Right lobe of liver (tissue), 6 donors: ENCODE data around the gene SLX4. TPM values are rescaled to one million over a fixed set of nuclear protein-coding genes. Genes with fewer than 3 reads are reported as not detected.
A peak's percentile ranks its signal among the peaks of the same experiment; 100 is the strongest.

Source experiments
- ATAC-seq, 4 donors: fragments of 200-7000 bp; cut with Tn5 transposase; one replicate each; pipeline ENCODE4 v1.9.1; 2020; ENCODE audit warnings: mild to moderate bottlenecking in 4 of 4, moderate library complexity in 4 of 4
- DNase-seq, 3 donors: peaks; one replicate each; pipeline ENCODE4 v3.0.0-alpha.2; 2020
- H3K27ac ChIP-seq, 3 donors: fragments of 200-600 bp; one replicate each; pipeline ENCODE4 v1.8.0; 2022
- H3K27me3 ChIP-seq, 2 donors: fragments of 200-600 bp; one replicate each; pipeline ENCODE4 v1.8.0; 2022
- H3K36me3 ChIP-seq, 4 donors: fragments of 200-600 bp; sonication (generic) in 1 of 4; one replicate each; pipeline versions ENCODE4 v1.5.1 to v1.8.0; 2017 to 2022; ENCODE audit warnings: control low read depth in 1 of 4
- H3K4me1 ChIP-seq, 4 donors: fragments of 200-600 bp; sonication (generic) in 1 of 4; one replicate each; pipeline versions ENCODE4 v1.5.1 to v1.8.0; 2017 to 2022; ENCODE audit warnings: control low read depth in 1 of 4
- H3K4me3 ChIP-seq, 3 donors: fragments of 200-600 bp; one replicate each; pipeline ENCODE4 v1.8.0; 2022
- H3K9me3 ChIP-seq, 4 donors: fragments of 200-600 bp; sonication (generic) in 1 of 4; one replicate each; pipeline versions ENCODE4 v1.5.1 to v1.8.0; 2017 to 2022; ENCODE audit warnings: control low read depth in 1 of 4
- CTCF ChIP-seq, 4 donors: fragments of 200-600 bp in 3 of 4; fragments of 450-650 bp in 1 of 4; IDR thresholded peaks; one replicate each; pipeline versions ENCODE4 v1.5.1 to v1.8.0; 2016 to 2022; ENCODE audit warnings: antibody characterized with exemption in 4 of 4, mild to moderate bottlenecking in 2 of 4
- POLR2A ChIP-seq: fragments of 450-650 bp; IDR thresholded peaks from one replicate; pipeline ENCODE4 v1.6.1; 2017; ENCODE audit warnings: antibody characterized with exemption, mild to moderate bottlenecking
- WGBS: methylation state at CpG from one replicate; pipeline ENCODE4 v1.1.6; 2018; ENCODE audit warnings: low coverage, low lambda C conversion rate; ENCODE audit not compliant: insufficient coverage; ENCODE audit errors: missing lambda C conversion rate; 5-methylcytosine and 5-hydroxymethylcytosine counted together
- intact Hi-C, 2 donors: fragments of 100-400 bp; cut with DNase I; formaldehyde crosslinking; loops; one replicate each; pipeline versions ENCODE4 v1.11.2 to v1.14.1; 2022
- total RNA-seq, 6 experiments: library from RNA; depleted of rRNA in 2 of 6; stranded (reverse); fragments of >200 nt in 2 of 6; fragmentation: NEBNext Ultra II Directional in 3 of 6; extraction: Animal tissue kit (Norgen Biotek cat#: 25700) in 3 of 6; gene quantifications; one replicate each; pipeline versions ENCODE4 v1.1.0 to v1.2.4, GENCODE V29; 2016 to 2023
- donor health status: DM: no; HTN: yes; CAD: no.
- donor health status: DM: no; HTN: no; CAD: no.
- donor health status: DM: no; HTN: no; CAD: no.
- donor health status: DM: no; HTN: yes; CAD: no.
- donor health status: DM: no; HTN: yes; CAD: no.

SLX4 gene
- total RNA-seq, 6 experiments from 2014 or later: 1.8 to 2.9 (median 2.2) TPM

- no peak for TF ChIP-seq POLR2A
- 15% methylated on average over 4 of the region's 11 CpGs for WGBS
- no peaks in the 10 kb centered on the region for H3K9me3 ChIP-seq
- intact Hi-C loops: no loop called here
- no peaks in the 10 kb centered on the region for H3K27me3 ChIP-seq
- H3K27ac ChIP-seq: no peak overlapping the region
- no peaks in the 10 kb centered on the region for H3K36me3 ChIP-seq
- ATAC-seq (peak in 1 of 4 donors; percentile 15), DNase-seq (peak in 1 of 3 donors; percentile 41)
- H3K4me3 ChIP-seq: peak overlapping the region in 1 of 3 donors; percentile 24
- no peaks in the 10 kb centered on the region for H3K4me1 ChIP-seq
These were observed 35.2 kb downstream of the SLX4 start for GRCh38 chr16:3576211-3576610.

GRCh38 chr16:3575491-3575890, 35.9 kb downstream of the SLX4 start:
- no peak for TF ChIP-seq POLR2A
- no peak for TF ChIP-seq CTCF (IDR thresholded peaks at IDR 0.05)
- ATAC-seq: no peak
- Histone ChIP-seq H3K36me3 (no peaks in the 10 kb centered on the region), H3K4me1 (no peaks in the 10 kb centered on the region), H3K27ac (no peak overlapping the region), H3K27me3 (no peaks in the 10 kb centered on the region), H3K9me3 (peaks cover 0 to 6% (median 0%) of the 10 kb centered on the region in 4 donors), H3K4me3 (no peak overlapping the region)
- DNase-seq: no peak
- intact Hi-C loops: no loop called here
- no CpG with 5 or more reads among the region's 13 CpGs for WGBS

- H3K9me3 ChIP-seq: peaks cover 0 to 6% (median 0%) of the 10 kb centered on the region in 4 donors
- ATAC-seq: no peak
- TF ChIP-seq CTCF (IDR thresholded peaks at IDR 0.05) (no peak), POLR2A (no peak)
- H3K4me1 ChIP-seq: no peaks in the 10 kb centered on the region
- H3K36me3 ChIP-seq: no peaks in the 10 kb centered on the region
- no peak overlapping the region for H3K4me3 ChIP-seq
- no peak for DNase-seq
- WGBS: no CpG with 5 or more reads among the region's 14 CpGs
- intact Hi-C loops: no loop called here
- no peaks in the 10 kb centered on the region for H3K27me3 ChIP-seq
- H3K27ac ChIP-seq: no peak overlapping the region
These were observed 37.2 kb downstream of the SLX4 start for GRCh38 chr16:3574195-3574594.

- DNase-seq (no peak), ATAC-seq (no peak)
- intact Hi-C loops: no loop called here
- Histone ChIP-seq H3K36me3 (no peaks in the 10 kb centered on the region), H3K9me3 (peaks cover 0 to 6% (median 0%) of the 10 kb centered on the region in 4 donors), H3K4me3 (no peak overlapping the region), H3K27ac (no peak overlapping the region), H3K27me3 (no peaks in the 10 kb centered on the region), H3K4me1 (no peaks in the 10 kb centered on the region)
- TF ChIP-seq CTCF (IDR thresholded peaks at IDR 0.05) (no peak), POLR2A (no peak)
- 74% methylated on average over 7 of the region's 9 CpGs for WGBS
These were observed 38.1 kb downstream of the SLX4 start for GRCh38 chr16:3573146-3573815.

GRCh38 chr16:3570420-3571062, 40.9 kb downstream of the SLX4 start:
- ATAC-seq: no peak
- intact Hi-C loops: no loop called here
- Histone ChIP-seq H3K9me3 (peaks cover 0 to 6% (median 0%) of the 10 kb centered on the region in 4 donors), H3K27ac (no peak overlapping the region), H3K27me3 (no peaks in the 10 kb centered on the region), H3K4me3 (no peak overlapping the region), H3K36me3 (no peaks in the 10 kb centered on the region), H3K4me1 (no peaks in the 10 kb centered on the region)
- DNase-seq: no peak
- WGBS: 62% methylated on average over 3 of the region's 4 CpGs
- TF ChIP-seq POLR2A (no peak), CTCF (IDR thresholded peaks at IDR 0.05) (no peak)
